HG03103 (cell line): Measurements from ENCODE around the gene SPIRE1.

Source experiments
- ATAC-seq: cut with Tn5 transposase; IDR thresholded peaks from one replicate; pipeline ENCODE4 v1.9.1; 2021; ENCODE audit warnings: low read depth; ENCODE audit not compliant: unreplicated experiment

The SPIRE1 gene

GRCh38 chr18:12657684-12658425, at the start of gene SPIRE1:
Gene SPIRE1 (minus strand): TSS chr18:12658107. CDS start chr18:12657866, 241 bp downstream.
- ATAC-seq = peak; percentile 36

GRCh38 chr18:12703664-12704063, 45.8 kb upstream of the SPIRE1 start:
- no peak for ATAC-seq

GRCh38 chr18:12703096-12703567, 45.2 kb upstream of the SPIRE1 start:
- ATAC-seq = no peak

GRCh38 chr18:12702221-12703095, 44.6 kb upstream of the SPIRE1 start, which contains the start of the genes CEP76 and PSMG2:
Gene CEP76 (minus strand): TSS chr18:12702723. CDS start chr18:12702548, 175 bp downstream.
Gene PSMG2 (plus strand): TSS chr18:12703042. CDS start chr18:12703108, 66 bp downstream.
- peak; percentile 76 for ATAC-seq

- ATAC-seq = no peak
Measured at GRCh38 chr18:12701161-12701560, 43.3 kb upstream of the SPIRE1 start.

- ATAC-seq = no peak
Measured at GRCh38 chr18:12699747-12700146, 41.8 kb upstream of the SPIRE1 start.

GRCh38 chr18:12694032-12694431, 36.1 kb upstream of the SPIRE1 start:
- no peak for ATAC-seq

- no peak for ATAC-seq
Measured at GRCh38 chr18:12692206-12692605, 34.3 kb upstream of the SPIRE1 start.

GRCh38 chr18:12689256-12689850, 31.4 kb upstream of the SPIRE1 start:
- ATAC-seq = no peak

GRCh38 chr18:12686100-12686499, 28.2 kb upstream of the SPIRE1 start:
- no peak for ATAC-seq

GRCh38 chr18:12679183-12679786, 21.4 kb upstream of the SPIRE1 start:
- no peak for ATAC-seq

- no peak for ATAC-seq
Measured at GRCh38 chr18:12668041-12668440, 10.1 kb upstream of the SPIRE1 start.

GRCh38 chr18:12659904-12660605, 2.1 kb upstream of the SPIRE1 start:
- ATAC-seq = no peak

GRCh38 chr18:12658426-12659138, 675 bp upstream of the SPIRE1 start:
- ATAC-seq = peak; percentile 21

- peak; percentile 35 for ATAC-seq
Measured at GRCh38 chr18:12656938-12657683, 796 bp downstream of the SPIRE1 start.

- ATAC-seq = no peak
Measured at GRCh38 chr18:12656605-12656937, 1.3 kb downstream of the SPIRE1 start.

- ATAC-seq = no peak
Measured at GRCh38 chr18:12654971-12655370, 2.9 kb downstream of the SPIRE1 start.

GRCh38 chr18:12652861-12653401, 5.0 kb downstream of the SPIRE1 start:
- no peak for ATAC-seq
